ENCODE data around the gene RHOF. TPM values are rescaled to one million over a fixed set of nuclear protein-coding genes. Genes with fewer than 3 reads are reported as not detected.

The RHOF gene
- total and polyA plus RNA-seq, 2 of the 8 experiments (the other 6 are each of a cell fraction or from before 2014, with no cell fraction given): 23.8 to 31.9 TPM

GRCh38 chr12:121792607-121793439, 665 bp downstream of the RHOF start:
- POLR2A ChIA-PET (ENCODE audit: partially characterized antibody): interaction anchor here (1.6 to 34.9 kb wide), 6 partner anchors 6 to 79 kb away, joined by 4 to 958 read pairs (median 20); partner anchors contain the start of genes RHOF and SETD1B
- CTCF ChIA-PET (ENCODE audit: partially characterized antibody): interaction anchor here (0.9 to 18.2 kb wide), 18 partner anchors 14 to 210 kb away, joined by 3 to 363 read pairs (median 18); partner anchors contain the start of genes CFAP251, PSMD9, SETD1B and TMEM120B

More at GRCh38 chr12:121792607-121793439, 665 bp downstream of the RHOF start:
- Histone ChIP-seq H3K23me2 (ENCODE audit: low read depth, low read length) (peaks cover 6% of the 10 kb centered on the region; the same call in 1 of the 2 replicates), H2BK120ac (replicated peaks; ENCODE audit: low read depth, low read length) (no peak overlapping the region), H3K23ac (ENCODE audit: insufficient read length) (no peak overlapping the region), H3K4me3 (ENCODE audit: extremely low read depth in 1 of 4, insufficient read depth in 2 of 4, low read depth in 3 of 4, low read length in 4 of 4) (peak overlapping the region; percentile 60 to 91 (median 66)), H3K18ac (ENCODE audit: extremely low read depth, low read length) (no peak overlapping the region; the same call in 1 of the 2 replicates), H3K79me1 (ENCODE audit: low read depth, low read length) (0 out of 2 replicates have a peak, but pooled peaks cover 9% of the 10 kb centered on the region), H3K9ac (replicated peaks in 1 of 4; ENCODE audit: extremely low read depth in 1 of 4, low read depth in 3 of 4, low read length in 3 of 4) (peak overlapping the region; percentile 20 to 73 (median 40); a peak in 4 of 7 replicates), H4K8ac (ENCODE audit: extremely low read depth, insufficient read depth, low read length) (peak overlapping the region; percentile 74; the same call in 1 of the 2 replicates), H4K91ac (replicated peaks; ENCODE audit: insufficient read length, low read length) (no peak overlapping the region), H3K14ac (ENCODE audit: insufficient read length) (no peak overlapping the region), H3K4me1 (replicated peaks in 1 of 4; ENCODE audit: control insufficient read depth in 3 of 4, insufficient read depth in 4 of 4, low read length in 3 of 4) (peaks cover 0 to 28% (median 16%) of the 10 kb centered on the region in 4 experiments; a peak in 5 of 7 replicates), H3K4ac (replicated peaks; ENCODE audit: insufficient read length, low read depth, low read length) (no peak overlapping the region), H3K79me2 (ENCODE audit: control insufficient read depth in 1 of 2, insufficient read depth in 2 of 2, low read length in 2 of 2) (peaks cover 0 to 7% of the 10 kb centered on the region in 2 experiments; a peak in 1 of 4 replicates), H2AFZ (ENCODE audit: low read length) (no peak overlapping the region; the same call in 1 of the 2 replicates), H2BK5ac (ENCODE audit: low read depth, low read length) (no peak overlapping the region; the same call in 1 of the 2 replicates), H3K36me3 (ENCODE audit: control insufficient read depth in 2 of 4, insufficient read depth in 4 of 4, low read length in 3 of 4) (peaks cover 0 to 4% (median 2%) of the 10 kb centered on the region in 4 experiments; a peak in 3 of 8 replicates), H3K27ac (ENCODE audit: low read depth, low read length) (no peak overlapping the region), H2AK5ac (ENCODE audit: low read depth, low read length) (peak overlapping the region; percentile 28; the same call in 1 of the 2 replicates), H4K5ac (ENCODE audit: insufficient read length, low read depth, low read length) (no peak overlapping the region), H2BK12ac (ENCODE audit: low read depth, low read length) (no peak overlapping the region), H4K20me1 (replicated peaks in 1 of 2; ENCODE audit: control insufficient read depth in 1 of 2, insufficient read depth in 2 of 2, low read length in 2 of 2) (peaks cover 18 to 19% of the 10 kb centered on the region in 2 experiments), H3K56ac (replicated peaks; ENCODE audit: insufficient read length, low read depth, low read length) (no peak overlapping the region), H2BK15ac (ENCODE audit: low read length) (no peak overlapping the region), H3K9me3 (ENCODE audit: insufficient read depth in 2 of 2, low read depth in 1 of 2, low read length in 1 of 2) (no peaks in the 10 kb centered on the region), H3K4me2 (ENCODE audit: insufficient read depth in 1 of 2, low read depth in 2 of 2, low read length in 2 of 2) (peak overlapping the region; percentile 6 to 82), H2BK20ac (ENCODE audit: low read length) (no peak overlapping the region), H3K27me3 (replicated peaks in 1 of 4; ENCODE audit: control insufficient read depth in 3 of 4, extremely low read depth in 1 of 4, insufficient read depth in 3 of 4, low read length in 3 of 4) (peaks cover 0 to 5% (median 1%) of the 10 kb centered on the region in 4 experiments; a peak in 2 of 7 replicates)
- FAIRE-seq (no peak), DNase-seq (ENCODE audit: low read depth in 1 of 2, low spot score in 2 of 2) (no peak)
- WGBS, 2 experiments (ENCODE audit: extremely low coverage in 1 of 2, insufficient coverage in 1 of 2, insufficient read length in 1 of 2, insufficient replicate concordance in 2 of 2, low coverage in 1 of 2, low lambda C conversion rate in 2 of 2, missing lambda C conversion rate in 1 of 2): 41% methylated on average over 14 of the region's 48 CpGs; no CpG with 5 or more reads in 1 of the 2 experiments
- TF ChIP-seq CTCF (IDR thresholded peaks at IDR 0.05; ENCODE audit: control extremely low read depth in 1 of 3, insufficient read depth in 1 of 3, low read depth in 1 of 3, low read length in 3 of 3) (0 out of 4 replicates have a peak, but pooled peaks of 1 of the 3 experiments have one; percentile 3), PHF8 (conservative IDR thresholded peaks at IDR 0.05; ENCODE audit: low read depth, low read length) (no peak)
